Spleen (tissue), 11 donors: ENCODE measurements around the gene SRCIN1. TPM values are rescaled to one million over a fixed set of nuclear protein-coding genes. Genes with fewer than 3 reads are reported as not detected.

Source experiments
- DNase-seq: peaks from one replicate; pipeline ENCODE4 v3.0.0-alpha.2; 2020
- H3K27ac ChIP-seq, 8 donors: fragments of 200-600 bp; sonication (generic) in 7 of 8; 1 replicate in 4 of 8; 2 replicates in 4 of 8; pipeline versions ENCODE4 v1.5.0 to v1.8.0; 2016 to 2021; ENCODE audit warnings: inconsistent platforms in 4 of 8, mild to moderate bottlenecking in 4 of 8, moderate library complexity in 1 of 8
- H3K27me3 ChIP-seq, 7 donors: fragments of 200-600 bp; sonication (generic) in 6 of 7; replicated peaks in 1 of 7; 1 replicate in 4 of 7; 2 replicates in 3 of 7; pipeline versions ENCODE4 v1.5.0 to v1.8.0; 2016 to 2021; ENCODE audit warnings: inconsistent platforms in 3 of 7, mild to moderate bottlenecking in 1 of 7
- H3K36me3 ChIP-seq, 6 donors: fragments of 200-600 bp; sonication (generic) in 5 of 6; 1 replicate in 4 of 6; 2 replicates in 2 of 6; pipeline versions ENCODE4 v1.5.0 to v1.8.0; 2016 to 2021; ENCODE audit warnings: inconsistent platforms in 2 of 6
- H3K4me1 ChIP-seq, 6 donors: fragments of 200-600 bp; sonication (generic) in 5 of 6; 1 replicate in 3 of 6; 2 replicates in 3 of 6; pipeline versions ENCODE4 v1.5.0 to v1.8.0; 2016 to 2021; ENCODE audit warnings: inconsistent platforms in 3 of 6
- H3K4me3 ChIP-seq, 8 donors: fragments of 200-600 bp; sonication (generic) in 7 of 8; 1 replicate in 4 of 8; 2 replicates in 4 of 8; pipeline versions ENCODE4 v1.5.0 to v1.8.0; 2016 to 2021; ENCODE audit warnings: inconsistent platforms in 4 of 8, mild to moderate bottlenecking in 4 of 8, moderate library complexity in 2 of 8
- H3K9me3 ChIP-seq, 8 donors: fragments of 200-600 bp; sonication (generic) in 7 of 8; 1 replicate in 4 of 8; 2 replicates in 4 of 8; pipeline versions ENCODE4 v1.5.0 to v1.8.0; 2016 to 2021; ENCODE audit warnings: inconsistent platforms in 4 of 8
- CTCF ChIP-seq, 11 experiments: fragments of 200-600 bp in 7 of 11; fragments of 450-650 bp in 4 of 11; sonication (generic) in 4 of 11; IDR thresholded peaks in 8 of 11; conservative IDR thresholded peaks in 3 of 11; 1 replicate in 7 of 11; 2 replicates in 4 of 11; pipeline versions ENCODE4 v1.4.0 to v1.8.0; 2016 to 2021; ENCODE audit warnings: antibody characterized with exemption in 11 of 11, inconsistent platforms in 4 of 11, mild to moderate bottlenecking in 1 of 11
- POLR2A ChIP-seq, 3 donors: fragments of 450-650 bp; IDR thresholded peaks; one replicate each; pipeline ENCODE4 v1.5.1; 2017; ENCODE audit warnings: antibody characterized with exemption in 3 of 3, mild to moderate bottlenecking in 1 of 3
- POLR2AphosphoS5 ChIP-seq, 3 donors: sonication (generic); formaldehyde crosslinking; IDR thresholded peaks; one replicate each; pipeline ENCODE4 v1.5.1; 2017; ENCODE audit warnings: antibody characterized with exemption in 3 of 3
- WGBS, 5 donors: extraction: QIAGEN DNeasy Blood & Tissue Kit in 3 of 5; methylation state at CpG; one replicate each; pipeline versions ENCODE4 v1.1.5 to v1.1.7; 2013 to 2018; 5-methylcytosine and 5-hydroxymethylcytosine counted together
- intact Hi-C: fragments of 100-400 bp; cut with DNase I; formaldehyde crosslinking; loops from one replicate; pipeline ENCODE4 v1.15.0; 2023; ENCODE audit warnings: low total_unique reads
- polyA plus RNA-seq, 3 donors: library from polyadenylated mRNA; stranded (reverse); fragments of 200-250 nt; gene quantifications; one replicate each; pipeline ENCODE4 v1.2.1, GENCODE V29; 2013
- total RNA-seq, 7 donors: library from RNA; depleted of rRNA in 3 of 7; stranded (reverse); fragments of >200 nt in 3 of 7; fragmentation: NEBNext Ultra II Directional in 4 of 7; extraction: Animal tissue kit (Norgen Biotek cat#: 25700) in 4 of 7; gene quantifications; one replicate each; pipeline versions ENCODE4 v1.1.0 to v1.2.1, GENCODE V29; 2016 to 2021
- donor health status: healthy with polysubstance abuse.
- donor health status: DM: no; HTN: no; CAD: no; lungs with moderate emphysema.
- donor health status: DM: no; HTN: no; CAD: no.
- donor health status: Bipolar disorder and iron deficiency.
- donor health status: healthy.
- donor health status: DM: no; HTN: no; CAD: no.
- donor health status: DM: yes; HTN: yes; CAD: no.

Gene SRCIN1
- total and polyA plus RNA-seq, 10 donors = 0.32 to 3.5 (median 1.5) TPM

- Histone ChIP-seq H3K36me3 (no peaks in the 10 kb centered on the region), H3K4me3 (no peak overlapping the region), H3K27ac (no peak overlapping the region), H3K27me3 (peaks cover 0 to 74% (median 6%) of the 10 kb centered on the region in 7 donors), H3K4me1 (no peaks in the 10 kb centered on the region), H3K9me3 (no peaks in the 10 kb centered on the region)
- TF ChIP-seq CTCF (IDR thresholded peaks at IDR 0.05 in 8 of 11, conservative IDR thresholded peaks at IDR 0.05 in 3 of 11) (no peak), POLR2A (IDR thresholded peaks at IDR 0.05) (no peak), POLR2AphosphoS5 (IDR thresholded peaks at IDR 0.05) (no peak)
- intact Hi-C loops = no loop called here
- 76 to 82% (median 79%) methylated on average over 8 of the region's 8 CpGs for WGBS, 5 donors
- no peak for DNase-seq
Observed at GRCh38 chr17:38542286-38542685, 63.5 kb downstream of the SRCIN1 start.

- H3K4me1 ChIP-seq = no peaks in the 10 kb centered on the region
- 72 to 82% (median 78%) methylated on average over 11 of the region's 11 CpGs for WGBS, 5 donors
- TF ChIP-seq POLR2A (IDR thresholded peaks at IDR 0.05) (no peak), CTCF (IDR thresholded peaks at IDR 0.05 in 8 of 11, conservative IDR thresholded peaks at IDR 0.05 in 3 of 11) (no peak), POLR2AphosphoS5 (IDR thresholded peaks at IDR 0.05) (no peak)
Observed at GRCh38 chr17:38541281-38541680, 64.5 kb downstream of the SRCIN1 start.

GRCh38 chr17:38540514-38541045 lies 65.2 kb downstream of the SRCIN1 start:
- Histone ChIP-seq H3K27me3 (peaks cover 0 to 74% (median 9%) of the 10 kb centered on the region in 7 donors), H3K27ac (no peak overlapping the region), H3K36me3 (no peaks in the 10 kb centered on the region), H3K4me1 (no peaks in the 10 kb centered on the region), H3K4me3 (no peak overlapping the region), H3K9me3 (no peaks in the 10 kb centered on the region)
- intact Hi-C loops = no loop called here
- no peak for TF ChIP-seq CTCF (IDR thresholded peaks at IDR 0.05 in 8 of 11, conservative IDR thresholded peaks at IDR 0.05 in 3 of 11)
- no peak for TF ChIP-seq POLR2A (IDR thresholded peaks at IDR 0.05)
- no peak for TF ChIP-seq POLR2AphosphoS5 (IDR thresholded peaks at IDR 0.05)
- no peak for DNase-seq
- 64 to 85% (median 81%) methylated on average over 11 of the region's 11 CpGs for WGBS, 5 donors

More at GRCh38 chr17:38541281-38541680, 64.5 kb downstream of the SRCIN1 start:
- H3K36me3 ChIP-seq = no peaks in the 10 kb centered on the region
- H3K27ac ChIP-seq = no peak overlapping the region
- no peak overlapping the region for H3K4me3 ChIP-seq
- no peaks in the 10 kb centered on the region for H3K9me3 ChIP-seq
- no peak for DNase-seq
- peaks cover 0 to 74% (median 5%) of the 10 kb centered on the region in 7 donors for H3K27me3 ChIP-seq
- intact Hi-C loops = no loop called here

- intact Hi-C loops = no loop called here
- TF ChIP-seq CTCF (IDR thresholded peaks at IDR 0.05 in 8 of 11, conservative IDR thresholded peaks at IDR 0.05 in 3 of 11) (no peak), POLR2A (IDR thresholded peaks at IDR 0.05) (no peak), POLR2AphosphoS5 (IDR thresholded peaks at IDR 0.05) (no peak)
- Histone ChIP-seq H3K27me3 (peaks cover 0 to 62% (median 9%) of the 10 kb centered on the region in 7 donors), H3K27ac (no peak overlapping the region), H3K4me3 (no peak overlapping the region), H3K4me1 (no peaks in the 10 kb centered on the region), H3K9me3 (no peaks in the 10 kb centered on the region), H3K36me3 (no peaks in the 10 kb centered on the region)
- no peak for DNase-seq
- WGBS, 5 donors = 80 to 87% (median 82%) methylated on average over 7 to 8 of the region's 8 CpGs
Observed at GRCh38 chr17:38539386-38539785, 66.4 kb downstream of the SRCIN1 start.
